TTC549 (cell line): ENCODE measurements around the gene ERICH2.

Experiments
- FAIRE-seq: peaks from 2 replicates; lab custom pipeline; 2012; peaks lifted over from hg19 to GRCh38; lab: Jason Lieb, UNC

Gene ERICH2

DNA sequence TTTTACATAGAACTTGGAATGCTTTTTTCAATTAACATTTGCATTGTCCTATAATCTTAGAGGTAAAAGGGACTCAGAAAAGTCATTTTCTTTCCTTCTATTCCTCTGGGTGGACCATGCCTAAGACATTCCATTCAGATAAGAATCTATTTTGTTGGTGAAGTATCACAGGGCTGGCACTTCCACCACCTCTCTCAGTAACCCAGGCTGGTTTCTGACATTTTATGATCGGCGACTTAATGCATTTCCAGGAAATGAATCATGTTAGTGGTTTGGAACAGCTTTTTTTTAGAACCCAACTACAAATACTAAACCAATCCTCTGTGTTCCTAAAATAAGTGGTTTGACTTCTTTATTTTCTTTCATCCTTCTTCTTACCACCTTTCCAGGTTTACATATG is 73.5 kb downstream of the ERICH2 start:
- FAIRE-seq: no peak

DNA sequence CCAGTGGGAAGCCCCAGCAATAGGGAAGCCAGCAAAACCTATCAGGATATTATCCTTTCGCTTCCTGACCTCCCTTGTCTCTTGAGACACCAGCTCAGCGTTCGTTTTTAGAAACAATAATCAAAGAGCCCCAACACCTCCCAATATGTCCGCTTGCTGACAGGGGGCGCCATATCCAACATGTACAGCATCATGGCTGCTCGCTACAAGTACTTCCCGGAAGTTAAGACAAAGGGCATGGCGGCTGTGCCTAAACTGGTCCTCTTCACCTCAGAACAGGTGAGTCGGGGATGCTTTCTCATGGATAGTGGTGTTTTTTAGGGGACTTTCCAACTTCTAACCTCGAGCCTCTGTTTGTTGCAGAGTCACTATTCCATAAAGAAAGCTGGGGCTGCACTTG is 75.2 kb downstream of the ERICH2 start:
- no peak for FAIRE-seq

DNA sequence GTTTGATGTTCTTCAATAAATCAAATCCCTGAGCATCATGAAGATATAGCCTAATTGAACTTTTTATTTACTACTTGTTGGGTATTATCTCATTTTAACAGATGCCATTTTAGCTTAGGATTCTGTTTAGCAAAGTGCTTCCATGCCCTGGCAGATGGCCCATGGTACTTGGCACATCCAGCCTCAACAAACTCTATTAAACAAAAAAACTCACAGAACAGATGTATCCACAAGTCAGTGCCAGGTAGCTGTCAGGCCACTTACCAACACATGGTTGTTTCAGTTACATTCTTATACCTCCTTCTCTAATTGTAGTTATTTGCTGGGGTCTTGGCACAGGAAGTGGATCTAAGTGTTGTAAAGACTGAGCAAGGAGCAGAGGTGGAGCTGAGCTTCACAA is 76.1 kb downstream of the ERICH2 start:
- no peak for FAIRE-seq

DNA sequence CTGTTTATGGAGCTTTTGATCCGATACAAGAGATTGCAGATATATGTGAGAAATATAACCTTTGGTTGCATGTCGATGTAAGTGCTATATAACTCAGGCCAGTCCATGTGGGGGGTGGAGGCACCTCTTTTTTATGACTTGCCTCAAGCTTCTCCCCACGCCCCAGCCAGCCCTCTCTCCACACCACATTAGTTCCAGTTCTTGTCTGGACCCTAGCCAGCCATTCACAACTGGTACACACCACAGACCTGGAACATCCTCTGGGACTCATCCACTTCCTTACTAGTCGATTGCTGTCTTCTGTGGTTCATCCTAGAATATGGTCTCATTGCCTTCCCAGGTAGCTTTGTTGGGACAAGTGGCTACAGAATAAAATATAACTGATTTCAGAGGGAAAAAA is 77.5 kb downstream of the ERICH2 start:
- FAIRE-seq: no peak
